ENCODE data around the gene MED20. TPM values are rescaled to one million over a fixed set of nuclear protein-coding genes. Genes with fewer than 3 reads are reported as not detected.

MED20 gene
- total and polyA plus RNA-seq, 2 of the 8 experiments (the other 6 are each of a cell fraction or from before 2014, with no cell fraction given), result 38.7 to 51.8 TPM

GRCh38 chr6:41895300-41896233, 25.4 kb downstream of the MED20 start, which contains the start of gene USP49 (continued):
- TF ChIP-seq ATF3 (IDR thresholded peaks at IDR 0.05; ENCODE audit: insufficient read depth, low read depth, low read length), result 0 out of 2 replicates have a peak, but pooled peaks have one; percentile 22
- no peak for TF ChIP-seq YY1 (IDR thresholded peaks at IDR 0.05; ENCODE audit: low read depth, low read length)
- TF ChIP-seq CBX5 (IDR thresholded peaks at IDR 0.05; ENCODE audit: low read depth, low read length), result no peak
- TF ChIP-seq CHD1 (IDR thresholded peaks at IDR 0.05; ENCODE audit: low read depth, low read length), result no peak
- TF ChIP-seq CBX8 (IDR thresholded peaks at IDR 0.05; ENCODE audit: borderline replicate concordance, low read depth, low read length), result no peak
- no peak for TF ChIP-seq SP2 (IDR thresholded peaks at IDR 0.05; ENCODE audit: low read length)
- no peak for TF ChIP-seq CHD2 (IDR thresholded peaks at IDR 0.05; ENCODE audit: low read length)
- peak; percentile 9; the same call in 1 of the 2 replicates for TF ChIP-seq ATF2 (IDR thresholded peaks at IDR 0.05; ENCODE audit: low read length)
- TF ChIP-seq POLR2A (IDR thresholded peaks at IDR 0.05; ENCODE audit: control extremely low read depth in 1 of 2, low read depth in 2 of 2, low read length in 2 of 2), result peak; percentile 20 to 71
- TF ChIP-seq ASH2L (IDR thresholded peaks at IDR 0.05; ENCODE audit: low read length), result peak; percentile 88
- no peak; the same call in 1 of the 2 replicates for TF ChIP-seq KDM5A (IDR thresholded peaks at IDR 0.05; ENCODE audit: low read length)
- TF ChIP-seq HDAC2 (IDR thresholded peaks at IDR 0.05; ENCODE audit: borderline replicate concordance in 1 of 2, low read depth in 2 of 2, low read length in 2 of 2), result peak in 1 of 2 experiments; percentile 74; a peak in 2 of 4 replicates
- peak; percentile 83 for TF ChIP-seq FOSL1 (IDR thresholded peaks at IDR 0.05; ENCODE audit: insufficient read depth, low read depth, low read length)
- TF ChIP-seq EP300 (IDR thresholded peaks at IDR 0.05; ENCODE audit: borderline replicate concordance in 1 of 2, low read depth in 2 of 2, low read length in 2 of 2), result 0 out of 3 replicates have a peak, but pooled peaks of 1 of the 2 experiments have one; percentile 4
- no peak for TF ChIP-seq SIX5 (IDR thresholded peaks at IDR 0.05; ENCODE audit: low read depth, low read length)
- TF ChIP-seq NRF1 (IDR thresholded peaks at IDR 0.05; ENCODE audit: low read depth, low read length), result no peak
- TF ChIP-seq E2F6 (IDR thresholded peaks at IDR 0.05), result peak; percentile 64; the same call in 1 of the 2 replicates
- no peak for TF ChIP-seq NANOG (IDR thresholded peaks at IDR 0.05; ENCODE audit: insufficient read depth, low read depth, low read length, poor library complexity, severe bottlenecking)
- no peak for TF ChIP-seq JUND (IDR thresholded peaks at IDR 0.05; ENCODE audit: low read length)
- TF ChIP-seq ZNF274 (IDR thresholded peaks at IDR 0.05; ENCODE audit: borderline replicate concordance, extremely low read depth, low read length), result no peak
